Spleen (tissue), 7 donors: ENCODE results near the gene ZDHHC11.
"Not testable (repeated sequence)": the region's sequence is repeated elsewhere in the genome, so short reads cannot be mapped to it uniquely, and the experiment has no call there.

ENCODE experiments used
- CTCF ChIP-seq, 11 experiments: fragments of 200-600 bp in 7 of 11; fragments of 450-650 bp in 4 of 11; sonication (generic) in 4 of 11; IDR thresholded peaks in 8 of 11; conservative IDR thresholded peaks in 3 of 11; 1 replicate in 7 of 11; 2 replicates in 4 of 11; pipeline versions ENCODE4 v1.4.0 to v1.8.0; 2016 to 2021; ENCODE audit warnings: antibody characterized with exemption in 11 of 11, inconsistent platforms in 4 of 11, mild to moderate bottlenecking in 1 of 11
- POLR2A ChIP-seq, 3 donors: fragments of 450-650 bp; IDR thresholded peaks; one replicate each; pipeline ENCODE4 v1.5.1; 2017; ENCODE audit warnings: antibody characterized with exemption in 3 of 3, mild to moderate bottlenecking in 1 of 3
- donor health status: DM: no; HTN: no; CAD: no; lungs with moderate emphysema.
- donor health status: DM: no; HTN: no; CAD: no.
- donor health status: DM: no; HTN: no; CAD: no.

DNA sequence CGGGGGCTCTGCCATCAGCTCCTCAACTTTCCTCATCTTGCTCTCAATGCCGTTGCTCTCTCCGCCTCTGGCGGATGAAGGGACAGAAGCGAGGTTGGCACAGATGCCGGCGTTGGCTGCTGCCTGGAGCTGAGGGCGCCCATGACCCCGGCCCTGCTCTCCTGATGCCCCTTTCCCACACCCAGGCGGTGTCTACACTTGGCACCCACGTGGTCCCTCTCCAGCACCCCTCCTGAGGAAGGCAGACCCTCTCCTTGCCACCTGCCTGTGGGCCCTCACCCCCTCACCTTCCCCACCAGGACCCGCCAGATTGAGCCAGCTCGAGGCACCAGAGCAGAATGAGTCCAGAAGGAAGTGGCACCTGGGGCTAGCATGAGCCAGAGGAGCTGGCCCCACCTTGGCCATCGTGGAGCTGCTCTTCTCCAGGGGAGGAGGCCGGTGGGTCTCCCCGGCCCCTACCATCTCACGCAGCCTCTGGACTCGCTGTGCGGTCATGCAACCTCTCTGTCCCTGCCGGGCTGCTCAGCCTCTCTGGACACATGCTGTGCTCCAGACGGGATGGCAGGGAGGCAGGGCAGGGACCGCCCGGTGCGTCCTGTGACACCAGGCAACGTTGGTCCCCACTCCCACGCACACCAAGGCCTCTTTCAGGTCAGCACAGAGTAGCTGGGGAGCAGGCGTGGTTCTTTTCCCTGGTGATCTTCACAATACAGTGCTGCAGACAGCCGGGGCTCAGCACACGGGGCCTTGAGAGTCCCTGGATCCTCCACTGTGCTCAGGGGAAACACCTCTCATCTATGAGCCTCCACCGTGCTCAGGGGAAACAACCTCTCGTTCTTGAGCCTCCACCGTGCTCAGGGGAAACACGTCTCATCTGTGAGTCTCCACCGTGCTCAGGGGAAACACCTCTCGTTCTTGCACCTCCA, 4.8 kb downstream of the ZDHHC11 start:
- TF ChIP-seq CTCF (IDR thresholded peaks at IDR 0.05 in 8 of 11, conservative IDR thresholded peaks at IDR 0.05 in 3 of 11); POLR2A (IDR thresholded peaks at IDR 0.05): not testable (repeated sequence)
